ENCODE data around the gene PPP1R9A.

The PPP1R9A gene

GRCh38 chr7:95209788-95210187, 302.4 kb downstream of the PPP1R9A start:
- DNase-seq: no peak

GRCh38 chr7:95213148-95213547, 305.8 kb downstream of the PPP1R9A start:
- DNase-seq: no peak

- no peak for DNase-seq
Observed at GRCh38 chr7:95213809-95214492, 306.6 kb downstream of the PPP1R9A start.

DNA sequence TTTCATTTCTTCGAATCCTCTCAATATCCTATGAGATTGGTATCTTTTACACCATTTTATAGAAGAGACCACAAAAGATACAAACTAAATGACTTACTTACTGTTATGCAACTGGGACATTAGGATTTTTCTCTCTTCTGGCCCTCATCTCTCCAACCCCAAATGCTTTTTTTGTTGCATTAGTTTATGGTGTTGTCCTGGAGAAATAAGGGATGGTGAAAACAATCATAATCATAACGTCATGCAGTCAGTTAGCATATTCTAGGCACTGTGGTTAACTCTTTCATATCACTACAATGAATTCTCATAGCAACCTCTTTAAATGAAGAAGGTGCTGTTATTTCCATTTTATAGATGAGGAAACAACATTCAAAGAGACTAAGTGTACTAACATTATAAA, 312.3 kb downstream of the PPP1R9A start:
- no peak for DNase-seq

- peak in 1 of 2 experiments; percentile 27 for DNase-seq
Observed at GRCh38 chr7:95220328-95220727, 312.9 kb downstream of the PPP1R9A start.

DNA sequence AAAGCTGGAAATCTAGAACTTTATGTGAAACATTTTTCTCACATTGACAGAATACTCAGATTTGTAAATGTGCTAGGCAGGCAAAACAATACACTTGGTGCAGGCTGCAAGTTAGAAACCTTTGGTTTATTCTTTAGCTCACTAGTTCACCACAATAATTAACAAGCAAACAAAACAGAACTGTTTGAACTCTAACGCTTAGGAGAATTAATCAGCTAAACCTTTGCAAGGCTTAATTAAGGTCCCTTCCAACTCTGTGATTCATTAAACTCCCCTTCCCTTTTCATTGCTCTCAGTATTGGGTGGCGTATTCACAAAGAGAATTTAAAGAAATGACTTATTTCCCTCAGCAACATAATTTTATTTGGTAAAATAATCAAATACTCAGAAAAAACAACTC, 317.9 kb downstream of the PPP1R9A start:
- DNase-seq: no peak

GRCh38 chr7:95229301-95229700, 321.9 kb downstream of the PPP1R9A start:
- DNase-seq: no peak

- DNase-seq: no peak
Observed at GRCh38 chr7:95238252-95238943, 331.0 kb downstream of the PPP1R9A start.

DNA sequence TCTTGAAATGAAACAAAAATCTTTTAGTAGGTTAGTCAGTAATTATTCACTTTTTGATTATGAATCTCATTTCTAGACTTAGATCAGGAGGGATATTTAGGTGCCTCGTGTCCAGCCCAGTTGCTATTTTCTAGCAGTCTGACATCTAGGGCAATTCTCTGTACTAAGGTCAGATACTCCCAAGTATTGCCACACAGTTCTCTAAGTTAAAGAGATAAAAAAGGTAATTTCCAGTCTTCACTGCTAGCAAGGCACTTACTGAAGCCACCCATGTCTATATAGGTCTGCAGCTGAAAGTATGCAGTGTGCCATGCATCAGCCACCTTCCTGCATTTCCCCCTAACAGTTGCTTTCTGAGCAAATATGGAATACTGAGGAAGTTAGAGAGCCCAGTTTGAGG, 333.5 kb downstream of the PPP1R9A start:
- no peak for DNase-seq

- no peak for DNase-seq
Observed at GRCh38 chr7:95242266-95242665, 334.9 kb downstream of the PPP1R9A start.

- no peak for DNase-seq
Observed at GRCh38 chr7:95244616-95245015, 337.2 kb downstream of the PPP1R9A start.

- DNase-seq: no peak
Observed at GRCh38 chr7:95245828-95246500, 338.6 kb downstream of the PPP1R9A start.

DNA sequence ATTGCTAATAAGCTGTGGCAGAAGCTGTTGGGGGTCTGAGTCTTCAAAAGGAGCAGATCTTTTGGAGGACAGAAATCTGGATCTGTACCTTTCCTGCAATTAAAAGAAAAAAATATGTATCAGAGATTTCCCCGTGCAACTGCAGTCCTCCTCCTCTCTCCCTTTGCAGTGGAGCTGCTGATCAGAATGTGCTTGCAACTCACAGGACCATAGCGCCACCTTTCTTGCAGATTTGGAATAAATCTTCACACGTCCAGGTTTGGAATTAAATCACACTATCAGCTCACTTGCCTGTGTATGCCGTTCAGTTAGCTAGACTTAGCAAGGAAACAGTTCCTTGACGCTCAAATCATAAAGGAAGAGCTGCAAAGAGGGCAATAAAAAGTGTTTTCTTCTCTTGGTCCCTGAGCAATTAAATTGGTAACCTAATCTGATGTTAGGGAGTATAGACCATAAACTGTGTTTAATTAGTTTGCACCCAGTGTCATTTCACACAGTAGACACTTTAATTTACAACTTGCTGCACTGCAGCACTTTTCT, 339.5 kb downstream of the PPP1R9A start:
- DNase-seq: peak; percentile 87 to 90

DNA sequence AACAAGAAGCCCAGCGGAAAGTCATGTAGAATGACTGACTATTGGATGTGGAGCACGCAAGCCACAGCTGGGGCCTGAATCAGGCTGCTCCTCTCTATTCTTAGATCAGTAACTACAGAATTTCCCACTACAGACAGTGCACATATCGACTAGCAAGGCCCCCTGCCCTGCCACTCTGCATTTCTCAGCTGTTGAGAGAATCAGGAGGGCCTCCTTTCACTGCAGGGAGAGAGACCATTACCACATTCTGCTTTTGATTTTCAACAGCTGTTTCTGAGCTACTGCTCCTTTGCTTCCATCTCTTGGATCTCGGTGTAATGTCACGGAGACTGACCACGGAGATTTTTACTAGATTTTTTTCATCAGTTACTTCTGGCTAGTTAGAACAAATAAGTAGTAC, 343.2 kb downstream of the PPP1R9A start:
- DNase-seq: no peak

DNA sequence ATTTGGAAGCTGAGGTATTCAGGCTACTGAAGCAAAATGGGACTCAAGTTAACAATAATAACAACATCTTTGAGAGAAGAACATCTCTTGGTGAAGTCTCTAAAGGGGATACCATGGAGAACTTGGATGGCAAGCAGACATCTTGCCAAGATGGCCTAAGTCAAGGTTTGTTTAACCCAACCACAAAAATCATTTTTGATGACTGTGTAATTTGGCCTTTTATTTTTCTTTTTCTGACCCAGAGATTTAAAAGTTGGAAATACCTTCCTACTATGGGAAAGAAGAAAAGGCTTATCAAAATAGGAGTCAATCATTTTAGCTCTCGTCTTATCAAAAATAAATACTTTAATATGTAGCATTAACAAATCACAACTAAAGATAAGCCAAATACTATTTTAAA, 344.6 kb downstream of the PPP1R9A start:
- DNase-seq: no peak

- DNase-seq: peak in 1 of 2 experiments; percentile 40
Observed at GRCh38 chr7:95253986-95254385, 346.6 kb downstream of the PPP1R9A start.

DNA sequence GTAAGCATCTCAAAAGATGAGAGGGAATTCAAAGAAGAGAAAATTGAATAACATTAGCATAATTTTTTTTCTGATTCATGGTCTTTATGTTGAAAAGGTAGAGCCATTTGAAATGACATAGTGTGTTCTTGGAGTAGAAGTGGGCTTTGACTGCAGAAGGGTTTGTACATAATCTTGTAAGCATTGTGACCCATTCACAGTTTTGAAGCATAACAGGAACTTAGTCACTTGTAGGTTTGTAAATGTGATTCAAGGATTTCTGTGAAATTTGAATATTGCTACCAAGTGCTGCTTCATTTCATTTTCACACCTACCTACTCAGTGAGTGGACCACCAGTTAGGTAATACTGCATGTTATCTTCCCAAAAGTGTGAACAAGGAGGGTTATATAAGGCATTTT, 348.3 kb downstream of the PPP1R9A start:
- no peak for DNase-seq

- no peak for DNase-seq
Observed at GRCh38 chr7:95261895-95262415, 354.6 kb downstream of the PPP1R9A start.

GRCh38 chr7:95262875-95263274, 355.5 kb downstream of the PPP1R9A start:
- DNase-seq: no peak

- DNase-seq: no peak
Observed at GRCh38 chr7:95263785-95264362, 356.5 kb downstream of the PPP1R9A start.

GRCh38 chr7:95264363-95264891, 357.0 kb downstream of the PPP1R9A start:
- no peak for DNase-seq

DNA sequence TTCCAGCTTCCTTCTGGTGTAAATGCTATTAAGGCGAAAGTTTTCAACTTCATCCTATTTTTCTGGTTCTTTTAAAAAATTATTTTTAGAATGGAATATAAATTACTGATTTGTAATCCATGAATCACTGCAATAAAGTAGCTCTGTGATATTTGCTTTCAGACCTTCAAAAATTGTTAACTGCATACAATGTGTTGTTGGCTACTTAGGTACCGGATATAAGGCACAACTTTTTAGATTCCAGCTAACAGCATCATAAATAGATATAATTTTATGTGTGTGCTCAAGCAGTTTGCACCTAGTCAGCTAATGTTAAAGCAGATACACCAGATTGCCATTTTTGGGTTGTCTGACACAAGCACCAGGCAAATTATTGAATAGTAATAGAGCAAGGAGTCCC, 358.2 kb downstream of the PPP1R9A start:
- no peak for DNase-seq

- DNase-seq: no peak
Observed at GRCh38 chr7:95267754-95268153, 360.4 kb downstream of the PPP1R9A start.
